GM21576 (cell line): ENCODE results near the gene RNF169.
"Not testable (repeated sequence)": the region's sequence is repeated elsewhere in the genome, so short reads cannot be mapped to it uniquely, and the experiment has no call there.

Source experiments
- ATAC-seq: cut with Tn5 transposase; IDR thresholded peaks from one replicate; pipeline ENCODE4 v1.9.1; 2021; ENCODE audit warnings: mild to moderate bottlenecking, moderate library complexity; ENCODE audit not compliant: unreplicated experiment

RNF169 gene

DNA sequence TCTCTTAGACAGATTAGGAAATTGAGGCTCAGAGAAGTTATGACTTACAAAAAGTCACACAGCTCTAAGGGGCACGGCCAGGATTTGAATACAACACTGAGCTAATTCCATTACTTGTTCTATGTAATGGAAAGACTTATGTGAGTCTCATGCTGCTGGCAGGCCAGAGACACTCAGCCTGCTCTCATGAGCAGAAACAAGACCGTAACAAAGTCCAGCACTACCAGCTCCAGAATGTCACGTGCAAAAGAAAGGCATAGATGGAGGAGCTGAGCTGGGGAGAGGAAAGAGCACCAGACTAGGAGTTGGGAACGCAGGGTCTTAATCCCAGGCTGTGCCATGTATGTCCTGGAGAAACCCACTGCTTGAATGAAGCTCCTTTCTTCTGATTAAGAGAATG is 19.3 kb upstream of the RNF169 start:
- ATAC-seq, result no peak

DNA sequence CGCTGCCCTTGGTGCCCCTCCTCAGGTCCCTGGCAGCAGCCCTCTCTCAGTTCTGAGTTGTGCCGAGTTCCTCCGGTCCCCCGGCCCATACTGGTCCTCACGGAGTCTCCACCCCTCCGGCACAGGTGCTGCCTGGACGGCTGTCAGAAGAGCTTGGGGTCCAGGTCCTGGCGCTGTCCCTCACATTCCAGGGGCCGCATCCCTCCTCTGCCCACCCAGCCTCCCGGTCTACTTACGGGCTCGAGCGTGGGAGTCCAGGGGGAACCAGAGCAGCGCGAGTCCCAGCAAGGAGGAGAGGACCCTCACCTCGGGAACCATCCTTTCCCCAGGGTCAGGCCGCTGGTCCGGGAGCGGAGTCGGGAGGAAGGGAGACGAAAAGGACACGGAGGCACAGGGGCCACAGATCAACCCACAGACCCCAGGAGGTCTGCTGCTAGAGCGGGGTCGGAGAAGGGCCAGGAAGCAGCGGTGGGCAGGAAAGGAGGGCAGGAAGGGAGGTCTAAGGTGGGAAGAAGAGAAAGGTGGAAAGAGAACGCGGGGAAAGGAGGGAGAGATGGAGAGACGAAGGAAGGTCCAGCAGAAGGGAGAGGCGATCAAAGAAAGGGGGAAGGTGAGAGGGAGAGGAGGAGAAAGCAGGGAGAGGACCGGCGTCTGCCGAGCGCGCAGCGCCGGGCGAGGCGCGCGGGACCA is 17.9 kb upstream of the RNF169 start:
- ATAC-seq, result no peak

DNA sequence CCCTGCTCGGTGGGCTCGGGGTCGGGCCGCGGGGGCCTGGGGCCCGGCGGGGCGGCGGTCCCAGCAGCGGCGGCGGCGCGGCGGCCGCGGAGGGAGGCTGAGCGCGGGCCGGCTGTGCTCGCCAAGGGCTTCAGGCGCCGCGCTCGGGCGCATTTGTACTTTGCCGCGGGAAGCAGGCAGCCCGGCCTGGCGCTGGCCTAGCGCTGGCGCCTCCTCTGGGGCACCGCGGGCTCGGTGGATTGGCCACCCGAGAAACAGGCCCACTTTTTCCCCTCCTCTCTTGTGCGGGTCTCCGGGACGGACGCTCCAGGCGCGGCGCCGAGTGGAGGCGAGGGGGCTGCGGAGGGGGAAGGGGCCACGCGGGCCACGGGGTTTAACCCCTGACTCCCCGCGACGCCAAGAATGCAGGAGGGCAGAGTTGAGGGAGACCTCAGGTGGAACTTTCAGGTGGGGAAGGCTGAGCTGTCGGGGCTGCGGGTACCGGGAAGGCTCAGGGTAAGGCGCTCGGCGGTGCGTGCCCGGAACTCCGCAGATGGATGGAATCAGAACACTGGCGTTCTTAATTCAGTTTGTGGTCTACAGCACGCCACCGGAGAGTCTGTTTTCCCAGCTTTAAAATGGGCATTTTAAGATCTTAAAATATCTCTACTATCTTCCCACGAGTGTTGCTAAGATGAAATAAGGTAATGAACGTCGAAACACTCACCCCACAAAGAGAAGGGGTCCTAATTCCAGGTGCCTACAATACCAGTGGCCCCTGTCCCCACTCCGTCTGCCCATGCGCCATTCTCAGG is 17.2 kb upstream of the RNF169 start, which contains the start of gene CHRDL2:
CHRDL2 (minus strand) TSS at position 126 of the 794 bp plus-strand sequence. CDS start 538 bp downstream, outside the sequence.
- ATAC-seq, result no peak

DNA sequence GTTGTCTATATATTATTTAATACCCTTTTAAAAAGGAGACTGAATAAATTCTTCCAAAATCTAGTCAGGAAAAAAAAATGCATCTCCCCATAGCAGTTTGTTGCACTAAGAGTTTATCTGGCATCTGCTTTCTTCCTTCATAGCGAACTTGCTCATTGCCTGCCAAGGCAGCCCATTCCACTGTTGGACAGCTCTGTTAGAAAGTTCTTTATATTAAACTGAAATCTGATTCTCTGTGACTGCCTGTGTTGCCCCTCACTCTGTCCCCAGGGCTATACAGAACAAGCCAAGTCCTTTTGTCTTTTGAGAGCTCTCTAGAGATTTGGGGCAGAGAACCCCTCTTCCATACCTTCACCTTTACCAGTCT is 14.1 kb upstream of the RNF169 start:
- ATAC-seq, result no peak

DNA sequence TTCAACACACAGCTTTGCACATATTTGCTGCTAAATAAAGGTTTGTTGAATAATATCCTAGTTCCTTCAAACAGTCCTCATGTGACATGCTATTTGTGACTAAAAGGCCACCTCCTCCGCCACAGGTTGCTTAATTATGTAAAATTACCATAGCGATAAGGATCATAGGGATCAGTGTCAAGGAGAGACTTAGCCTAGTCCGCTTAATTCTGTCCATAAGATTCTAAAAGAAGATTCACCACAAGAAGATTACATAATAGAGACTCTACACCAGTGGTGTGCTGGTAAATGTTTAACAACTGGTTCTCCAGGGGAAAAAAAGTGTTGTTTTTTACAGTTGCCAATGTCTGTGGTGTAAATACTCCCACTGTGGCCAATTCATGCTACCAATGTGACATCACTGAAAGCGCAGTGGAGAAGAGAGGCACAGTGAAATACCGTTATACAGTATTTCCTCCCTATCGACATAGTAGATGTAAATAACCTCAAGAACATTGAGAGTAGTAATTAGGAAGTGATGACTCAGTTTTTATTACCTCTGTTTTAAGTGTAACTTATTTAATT is 13.2 kb upstream of the RNF169 start:
- ATAC-seq, result no peak

DNA sequence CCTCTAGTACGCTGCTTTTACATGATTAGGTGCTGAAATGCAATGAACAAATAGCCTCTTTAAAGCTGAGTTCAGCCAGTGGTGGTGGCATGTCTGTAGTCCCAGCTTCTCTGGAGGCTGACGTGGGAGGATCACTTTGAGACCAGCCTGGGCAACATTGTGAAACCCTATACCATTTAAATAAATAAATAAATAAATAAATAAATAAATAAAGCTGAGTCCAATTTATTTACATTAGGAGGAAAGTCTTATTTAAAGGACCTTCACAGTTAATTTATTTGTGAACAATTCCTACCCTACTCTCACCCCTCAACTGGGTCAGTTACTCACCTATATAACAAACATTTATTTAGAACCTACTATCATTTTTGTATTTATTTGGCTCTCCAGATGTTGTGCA is 12.6 kb upstream of the RNF169 start:
- no peak for ATAC-seq

DNA sequence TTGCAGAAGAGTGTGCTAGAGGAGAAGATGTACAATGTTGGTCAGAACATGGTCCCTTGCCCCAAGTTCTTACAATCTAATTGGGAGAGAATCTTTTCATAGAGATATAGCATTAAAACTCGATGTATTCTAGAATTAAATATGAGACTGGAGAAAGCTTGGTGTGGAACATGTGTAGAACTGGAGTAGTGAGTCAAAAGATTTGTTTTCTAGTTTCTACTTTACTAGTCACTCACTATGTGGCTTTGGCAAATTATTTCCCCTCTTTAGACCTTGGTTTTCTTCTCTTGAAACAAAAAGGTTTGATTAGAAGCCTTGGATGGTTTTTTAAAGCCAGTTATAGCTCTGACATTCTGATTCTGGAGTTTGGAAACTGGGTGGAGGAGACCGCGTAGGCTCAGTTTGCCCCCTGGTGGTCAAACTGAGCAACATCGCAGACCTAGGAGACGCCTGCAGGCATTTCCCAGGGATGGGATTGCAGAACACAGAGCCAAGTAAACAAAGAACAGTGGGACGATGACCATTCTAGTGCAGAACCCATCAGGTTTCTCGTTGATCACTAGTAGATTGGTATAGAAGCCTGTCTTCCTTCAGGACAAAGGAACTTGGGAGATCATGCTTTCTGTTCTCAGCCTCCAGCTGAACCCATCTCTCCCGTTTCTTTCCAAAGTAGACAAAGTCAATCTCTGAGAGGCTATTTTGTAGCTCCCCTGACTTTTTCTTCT is 8.9 kb upstream of the RNF169 start:
- ATAC-seq, result no peak

DNA sequence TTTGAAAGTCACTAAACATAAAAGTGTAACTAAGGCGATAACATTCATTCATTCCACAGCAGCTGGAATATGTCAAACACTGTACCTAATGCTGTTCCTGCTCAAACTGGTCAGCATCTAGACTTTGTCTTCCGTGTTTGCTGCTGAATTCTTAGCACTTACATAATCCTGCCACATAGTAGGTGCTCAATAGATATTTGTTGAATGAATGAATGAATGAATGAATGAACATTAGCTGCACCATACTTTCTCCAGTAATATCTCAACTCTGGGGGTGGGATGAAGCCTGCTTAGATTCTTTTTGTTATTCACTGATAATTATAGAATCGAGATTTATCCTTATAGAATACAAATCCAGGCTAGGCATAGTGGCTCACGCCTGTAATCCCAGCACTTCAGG is 6.6 kb upstream of the RNF169 start:
- ATAC-seq, result no peak

DNA sequence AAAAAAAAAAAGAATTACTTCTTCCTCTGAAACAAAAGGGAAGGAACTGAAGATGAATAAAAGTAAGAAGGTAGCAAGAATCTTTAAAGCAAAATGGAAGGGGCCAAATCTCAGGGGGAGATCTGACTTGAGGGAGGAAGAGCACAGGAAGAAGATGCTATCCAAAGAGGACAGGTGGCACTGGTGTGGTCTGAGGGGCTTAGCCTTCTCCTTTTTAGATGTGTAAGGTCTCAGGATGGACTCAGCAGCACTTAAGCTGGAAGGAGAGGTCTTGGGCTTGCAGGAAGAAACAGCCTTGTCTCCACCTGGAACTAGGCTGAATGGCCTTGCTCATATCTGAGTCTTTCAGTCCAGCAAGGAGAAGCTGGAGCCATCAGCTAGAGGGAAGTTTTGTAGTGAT is 5.0 kb upstream of the RNF169 start:
- no peak for ATAC-seq

DNA sequence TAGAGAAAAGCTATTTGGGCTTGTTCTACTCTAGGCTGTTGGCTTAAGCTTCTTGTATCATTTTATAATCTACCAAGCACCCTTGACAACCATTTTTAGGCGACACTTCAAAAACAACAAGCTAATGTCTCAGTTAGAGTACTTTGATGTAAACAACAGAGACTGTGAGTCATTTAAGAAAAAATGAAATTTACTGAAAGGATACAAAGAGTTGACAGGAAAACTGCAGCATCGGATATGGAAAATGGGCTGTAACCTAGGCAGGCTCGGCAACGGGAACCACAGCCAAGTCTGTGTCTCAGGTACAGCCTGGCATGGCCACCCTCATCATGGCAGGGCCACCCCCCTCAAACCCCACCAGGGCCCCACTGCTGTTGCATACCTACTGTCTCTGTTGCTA is 4.4 kb upstream of the RNF169 start:
- ATAC-seq, result no peak

DNA sequence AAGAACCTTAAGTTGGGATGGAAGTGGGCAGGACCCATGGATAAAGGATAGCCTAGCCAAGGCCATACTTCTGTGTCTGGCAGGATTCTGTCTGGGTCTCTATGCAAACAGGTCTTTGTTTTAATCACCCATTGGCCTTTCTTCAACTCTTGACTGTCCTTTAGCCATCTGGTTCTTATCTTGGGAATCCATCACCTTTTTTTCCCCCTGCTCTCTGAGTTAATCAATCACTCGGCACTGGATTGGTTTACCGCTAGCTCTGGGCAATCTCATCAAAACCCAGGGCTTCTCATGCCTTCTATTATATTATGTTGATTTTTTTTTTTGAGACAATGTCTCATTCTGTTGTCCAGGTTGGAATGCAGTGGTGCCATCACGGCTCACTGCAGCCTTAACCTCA is 1.8 kb upstream of the RNF169 start:
- ATAC-seq, result no peak

DNA sequence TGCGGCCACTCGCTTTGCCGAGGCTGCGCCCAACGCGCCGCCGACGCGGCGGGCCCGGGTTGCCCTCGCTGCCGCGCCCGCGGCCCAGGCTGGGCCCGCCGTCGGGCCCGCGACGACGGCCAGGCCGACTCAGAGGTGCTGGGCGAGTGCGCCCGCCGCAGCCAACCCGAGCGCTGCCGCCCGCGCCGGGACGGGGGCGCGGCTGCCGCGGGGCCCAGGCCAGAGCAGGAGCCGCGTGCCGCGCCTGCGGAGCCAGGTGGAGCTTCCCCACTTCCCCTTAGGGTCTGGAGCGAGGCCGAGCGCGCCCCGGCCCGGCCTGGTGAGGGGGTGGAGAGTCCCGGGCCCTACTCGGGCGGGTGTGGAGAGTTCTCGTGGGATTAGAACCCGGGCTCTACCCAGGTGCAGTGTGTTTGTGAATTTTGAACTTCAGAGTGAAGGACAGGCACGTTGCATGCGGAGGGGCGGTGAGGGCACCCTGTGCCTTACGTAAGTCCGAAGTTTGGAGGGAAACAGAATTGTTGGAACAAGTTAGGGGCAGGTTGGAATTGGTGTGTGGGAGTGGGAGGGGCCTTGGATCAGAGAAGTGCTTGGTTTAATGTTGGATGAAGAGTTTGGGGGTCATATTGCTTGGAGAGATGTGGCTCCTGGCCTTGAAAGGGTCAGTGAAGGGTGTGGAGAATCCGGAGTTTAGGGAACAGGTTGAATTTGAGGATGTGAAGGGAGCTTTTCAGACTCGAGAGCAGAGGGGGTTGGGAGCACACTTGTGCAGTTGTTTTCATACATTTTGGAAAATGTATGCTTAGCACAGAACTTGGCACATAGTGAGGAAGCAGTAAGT is 697 bp downstream of the RNF169 start:
- peak; percentile 38 for ATAC-seq

DNA sequence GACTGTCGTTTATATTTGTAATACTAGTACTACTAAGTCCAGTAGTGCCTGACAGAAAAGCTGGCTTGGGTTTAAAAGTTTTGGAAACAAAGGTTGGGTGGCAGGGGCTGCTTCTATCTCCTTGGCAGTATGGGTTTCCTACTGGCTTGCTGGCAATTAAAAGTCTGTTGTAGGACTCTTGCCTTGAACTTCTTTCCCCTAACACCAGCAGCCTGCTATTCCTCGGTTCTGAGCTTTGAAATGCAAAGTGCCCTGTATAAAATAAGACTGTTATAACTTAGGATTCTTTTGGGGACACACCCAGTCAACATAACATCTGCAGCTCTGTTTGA is 1.3 kb downstream of the RNF169 start:
- no peak for ATAC-seq

DNA sequence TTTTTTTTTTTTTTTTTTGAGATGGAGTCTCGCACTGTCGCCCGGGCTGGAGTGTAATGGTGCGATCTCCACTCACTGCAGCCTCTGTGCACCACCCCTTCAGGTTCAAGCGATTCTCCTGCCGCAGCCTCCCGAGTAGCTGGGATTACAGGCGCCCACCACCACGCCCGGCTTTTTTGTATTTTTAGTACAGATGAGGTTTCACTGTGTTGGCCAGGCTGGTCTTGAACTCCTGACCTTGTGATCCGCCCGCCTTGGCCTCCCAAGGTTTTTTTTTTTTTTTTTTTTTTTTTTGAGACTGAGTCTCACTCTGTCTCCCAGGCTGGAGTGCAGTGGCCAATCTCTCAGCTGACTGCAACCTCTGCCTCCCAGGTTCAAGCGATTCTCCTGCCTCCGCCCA is 1.9 kb downstream of the RNF169 start:
- not testable (repeated sequence) for ATAC-seq

DNA sequence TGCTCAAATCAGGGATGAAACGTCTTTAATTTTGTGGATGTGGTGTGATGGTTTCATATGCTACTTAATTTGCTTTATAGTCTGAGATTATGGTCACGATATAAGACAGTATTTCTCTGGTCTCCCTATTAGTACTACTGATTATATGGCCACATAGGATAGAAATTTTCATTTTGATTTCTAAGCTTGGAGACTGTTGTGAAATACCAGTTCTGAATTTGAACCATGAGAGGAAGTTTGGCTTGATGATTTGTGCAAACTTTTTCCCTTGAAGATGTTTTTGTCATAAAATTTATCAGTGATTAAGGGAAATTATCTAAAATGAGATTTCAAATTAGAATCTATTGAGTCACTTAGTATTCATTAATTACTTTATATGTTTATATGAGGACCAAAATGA is 2.7 kb downstream of the RNF169 start:
- no peak for ATAC-seq

DNA sequence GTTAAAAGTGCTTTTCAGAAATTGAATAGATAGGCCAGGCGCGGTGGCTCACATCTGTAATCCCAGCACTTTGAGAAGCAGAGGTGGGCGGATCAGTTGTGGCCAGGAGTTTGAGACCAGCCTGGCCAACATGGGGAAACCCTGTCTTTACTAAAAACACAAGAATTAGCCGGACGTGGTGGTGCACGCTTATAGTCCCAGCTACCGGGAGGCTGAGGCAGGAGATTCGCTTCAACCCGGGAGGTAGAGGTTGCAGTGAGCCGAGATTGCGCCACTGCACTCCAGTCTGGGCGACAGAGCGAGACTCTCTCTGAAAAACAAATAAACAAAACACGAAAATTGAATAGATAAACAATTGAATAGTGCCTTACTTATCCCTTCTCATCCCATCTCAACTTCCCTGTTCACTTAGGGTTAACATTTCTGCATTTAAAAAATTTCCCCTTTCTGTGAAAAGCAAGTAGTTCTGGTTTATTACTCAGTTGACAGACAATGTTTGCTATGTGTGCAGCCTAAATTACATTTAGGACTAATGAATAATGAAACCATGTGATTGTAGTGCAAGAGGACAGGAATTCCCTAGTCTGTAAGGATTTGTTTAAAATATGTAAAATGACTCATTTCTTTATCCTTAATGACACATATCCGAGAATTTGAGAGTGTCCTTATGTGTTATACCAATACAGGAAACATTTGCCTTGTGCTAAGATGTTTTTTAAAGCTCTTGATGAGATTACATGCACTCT is 6.0 kb downstream of the RNF169 start:
- ATAC-seq, result no peak

DNA sequence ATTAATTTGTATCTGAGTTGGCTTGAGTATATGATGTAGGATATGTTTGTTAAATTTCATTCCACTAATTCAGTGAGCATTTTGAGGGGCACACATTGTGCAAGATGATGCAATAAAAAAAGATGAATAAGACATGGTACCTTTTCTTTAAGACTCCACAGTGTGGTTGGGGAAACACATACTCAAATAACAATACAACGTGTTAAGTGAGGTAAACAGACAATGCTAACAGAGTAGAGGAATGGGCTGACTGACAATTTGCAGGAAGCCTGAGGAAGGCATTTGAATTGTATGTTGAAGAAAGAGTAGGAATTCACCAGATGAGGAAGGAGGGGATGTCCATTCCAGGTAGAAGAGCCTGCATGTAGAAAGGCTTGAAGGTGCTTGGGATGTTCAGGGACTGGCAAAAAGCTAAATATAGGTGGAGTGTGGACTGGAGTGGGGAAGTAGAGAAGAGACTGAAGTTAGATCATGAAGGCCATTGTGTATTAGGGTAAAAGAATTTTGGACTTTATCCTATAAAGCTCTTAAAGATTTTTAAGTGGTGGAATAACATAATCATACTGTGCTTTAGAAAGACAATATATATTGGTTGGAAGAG is 6.8 kb downstream of the RNF169 start:
- no peak for ATAC-seq

DNA sequence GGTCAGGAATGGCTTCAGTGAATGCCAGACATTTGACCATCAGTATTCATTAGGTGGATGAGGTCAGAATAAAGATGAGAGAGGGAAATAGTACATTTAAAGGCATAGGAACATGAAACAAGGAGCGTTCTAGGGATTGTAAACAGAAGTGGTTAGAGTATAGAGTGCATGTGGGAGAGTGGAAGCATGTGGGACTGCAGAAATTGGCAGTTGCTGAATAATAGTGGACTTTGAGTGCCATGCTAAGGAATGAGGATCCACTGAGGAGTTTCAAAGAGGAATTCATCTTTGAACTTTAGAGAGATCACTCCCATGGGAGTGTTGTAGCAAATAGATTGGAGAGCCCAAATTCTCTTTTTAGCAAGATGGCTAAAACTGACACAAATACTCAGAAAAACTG is 7.9 kb downstream of the RNF169 start:
- ATAC-seq, result no peak

DNA sequence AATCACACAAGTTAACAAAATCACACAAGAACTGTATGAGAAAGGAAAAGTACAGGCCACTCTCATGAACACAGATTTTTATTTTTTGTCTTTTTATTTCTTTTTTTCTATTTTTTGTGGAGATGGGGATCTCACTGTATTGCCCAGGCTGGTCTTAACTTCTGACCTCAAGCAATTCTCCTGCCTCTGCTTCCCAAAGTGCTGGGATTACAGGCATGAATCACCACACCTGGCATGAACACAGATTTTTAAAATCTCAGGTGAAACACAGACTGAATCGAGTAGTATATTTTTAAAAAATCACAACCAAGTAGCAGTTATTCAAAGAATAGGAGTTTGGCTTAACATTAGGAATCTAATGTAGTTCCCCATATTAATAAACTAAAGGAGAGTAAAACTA is 18.3 kb downstream of the RNF169 start:
- no peak for ATAC-seq

DNA sequence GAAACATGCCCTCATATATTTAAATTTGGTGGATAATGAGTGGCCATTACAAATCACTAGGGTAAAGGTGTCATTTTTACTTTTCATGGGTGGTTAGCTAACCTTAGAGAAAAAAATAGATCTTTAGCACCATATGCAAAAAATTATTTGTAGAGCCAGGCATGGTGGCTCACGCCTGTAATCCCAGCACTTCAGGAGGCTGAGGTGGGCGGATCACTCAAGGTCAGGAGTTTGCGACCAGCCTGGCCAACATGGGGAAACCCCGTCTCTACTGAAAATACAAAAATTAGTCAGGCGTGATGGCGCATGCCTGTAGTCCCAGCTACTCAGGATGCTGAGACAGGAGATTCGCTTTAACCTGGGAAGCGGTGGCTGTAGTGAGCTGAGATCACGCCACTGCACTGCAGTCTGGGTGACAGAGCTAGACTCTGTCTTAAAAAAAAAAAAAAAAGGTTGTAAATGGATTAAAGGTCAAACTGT is 19.6 kb downstream of the RNF169 start:
- ATAC-seq, result peak; percentile 52
